Stimulated activated CD8-positive, alpha-beta memory T cell treated with anti-CD3 and anti-CD28 coated beads, Interleukin-4, amount 100 ng/mL, for 48 hours (primary cell): ENCODE data around the gene MPC2.

Source experiments
- DNase-seq: peaks from one replicate; pipeline ENCODE4 v3.0.0-alpha.2; 2020

Gene MPC2

GRCh38 chr1:167936930-167937708, at the start of gene MPC2:
Gene MPC2, minus strand, starts transcription at chr1:167937072. Its CDS starts 1,231 bp downstream, at chr1:167935841.
- DNase-seq: peak; percentile 76

DNA sequence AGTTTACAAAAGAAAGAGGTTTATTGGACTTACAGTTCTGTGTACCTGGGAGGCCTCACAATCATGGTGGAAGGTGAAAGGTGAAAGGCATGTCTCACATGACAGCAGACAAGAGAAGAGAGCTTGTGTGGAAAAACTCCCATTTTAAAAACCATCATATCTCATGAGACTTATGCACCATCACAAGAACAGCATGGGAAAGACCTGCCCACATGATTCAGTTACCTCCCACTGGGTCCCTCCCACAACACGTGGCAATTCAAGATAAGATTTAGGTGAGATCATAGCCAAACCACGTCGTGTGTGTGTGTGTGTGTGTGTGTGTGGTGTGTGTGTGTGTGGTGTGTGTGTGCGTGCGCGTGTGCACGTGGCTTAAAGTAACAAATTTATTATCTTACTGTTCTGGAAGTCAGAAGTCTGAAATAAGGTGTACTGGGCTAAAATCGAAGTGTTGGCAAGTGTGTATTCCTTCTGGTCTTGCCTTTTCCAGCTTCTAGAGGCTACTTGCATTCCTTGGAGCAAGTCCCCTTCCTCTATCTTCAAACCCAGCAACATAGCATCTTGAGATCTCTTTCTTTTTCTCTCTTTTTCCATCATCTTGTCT, 48.1 kb upstream of the MPC2 start:
- DNase-seq: peak; percentile 39

DNA sequence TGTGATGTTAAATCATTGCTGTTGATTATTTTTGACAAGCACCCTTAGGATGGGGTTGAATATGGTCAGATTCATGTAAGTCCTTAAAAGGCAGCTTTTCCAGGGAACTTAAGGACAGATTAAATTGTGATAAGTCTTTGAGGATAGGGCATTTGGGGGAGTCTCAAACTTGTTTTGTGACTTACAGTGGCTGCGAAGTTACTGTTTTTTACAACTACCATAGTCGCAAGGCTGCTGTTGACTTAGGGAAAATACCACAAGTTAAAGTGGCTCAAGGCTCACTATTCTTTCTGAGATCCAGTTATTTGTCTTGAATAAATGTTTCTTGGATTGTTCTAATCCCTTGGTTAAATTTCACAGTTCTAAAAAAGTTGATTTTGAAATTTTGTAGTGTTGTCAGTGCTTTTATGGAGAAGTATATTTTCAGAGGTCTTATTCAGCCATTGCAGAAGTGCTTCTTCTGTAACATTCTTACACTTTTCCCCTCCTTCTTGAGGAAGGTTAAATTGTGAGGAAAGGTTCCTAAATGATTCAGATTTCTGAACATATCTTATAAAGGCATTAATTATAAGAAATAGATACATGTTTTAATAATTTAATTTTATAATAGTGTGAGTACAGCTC, 47.0 kb upstream of the MPC2 start:
- no peak for DNase-seq

DNA sequence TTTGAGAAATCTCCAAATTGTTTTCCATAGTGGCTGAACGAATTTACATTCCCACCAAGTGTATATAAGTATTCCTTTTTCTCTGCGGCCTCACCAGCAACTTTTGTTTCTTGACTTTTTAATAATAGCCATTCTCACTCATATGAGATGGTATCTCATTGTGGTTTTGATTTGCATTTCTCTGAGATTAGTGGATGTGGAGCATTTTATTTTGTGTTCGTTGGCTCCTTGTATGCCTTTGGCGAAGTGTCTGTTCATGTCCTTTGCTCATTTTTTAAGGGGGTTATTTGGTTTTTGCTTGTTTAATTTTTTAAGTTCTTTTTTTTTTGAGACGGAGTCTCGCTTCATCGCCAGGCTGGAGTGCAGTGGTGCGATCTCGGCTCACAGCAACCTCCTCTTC, 45.1 kb upstream of the MPC2 start:
- DNase-seq: no peak

DNA sequence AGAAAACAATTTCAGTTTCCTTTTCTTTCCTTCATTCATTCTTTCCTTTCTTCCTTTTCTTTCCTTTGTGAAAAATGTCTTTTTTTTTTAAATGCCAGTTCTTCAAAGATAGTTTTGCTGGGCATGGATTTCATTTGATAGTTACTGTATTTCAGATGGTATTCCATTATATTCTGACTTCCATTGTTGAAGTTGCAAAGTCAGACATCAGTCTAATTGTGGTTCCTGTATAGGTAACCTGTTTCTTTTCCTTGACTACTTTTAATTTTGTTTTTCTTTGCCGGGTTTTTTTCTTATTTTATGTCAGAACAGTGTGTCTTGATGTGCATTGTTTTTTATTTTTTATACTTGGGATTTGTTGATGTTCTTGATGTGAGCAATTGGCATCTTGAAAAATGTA, 40.4 kb upstream of the MPC2 start:
- DNase-seq: no peak

- DNase-seq: no peak
Measured at GRCh38 chr1:167974698-167975097, 37.8 kb upstream of the MPC2 start.

DNA sequence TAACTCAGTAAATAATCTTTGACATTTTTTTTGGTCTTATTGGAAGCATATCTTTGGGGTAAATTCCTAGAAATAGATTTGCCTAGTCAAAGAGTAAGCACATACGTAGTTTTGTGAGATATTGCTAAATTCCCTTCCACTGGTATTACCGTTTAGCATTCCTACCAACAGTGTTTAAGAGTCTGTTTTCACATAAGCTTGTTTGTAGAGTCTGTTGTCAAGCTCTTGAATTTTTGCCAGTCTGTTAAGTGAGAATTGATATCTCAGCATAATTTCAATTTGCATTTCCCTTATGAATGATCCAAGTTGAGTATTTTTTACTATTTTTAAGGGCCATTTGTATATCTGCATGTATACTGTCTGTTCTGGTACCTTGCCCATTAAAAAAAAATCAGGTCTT, 37.0 kb upstream of the MPC2 start:
- DNase-seq: no peak

DNA sequence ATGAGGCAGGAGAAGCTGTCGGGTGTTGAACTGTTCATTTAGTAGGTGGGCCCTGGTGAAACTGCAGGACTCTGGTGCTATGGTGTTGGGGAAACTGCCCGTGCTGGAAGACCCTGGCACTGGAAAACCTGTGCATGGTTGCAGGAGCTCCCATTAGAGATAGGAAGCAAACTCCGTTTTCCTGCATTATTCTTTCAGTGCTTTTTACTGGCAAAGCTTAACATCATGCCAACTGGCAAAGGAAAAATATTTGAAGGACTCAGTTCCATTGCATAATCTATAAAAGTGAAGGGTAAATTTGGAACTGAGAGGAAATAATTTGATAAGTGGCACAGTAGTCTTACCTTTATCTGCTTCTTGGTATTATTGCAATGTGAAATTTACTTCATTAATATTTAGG, 31.7 kb upstream of the MPC2 start:
- no peak for DNase-seq

DNA sequence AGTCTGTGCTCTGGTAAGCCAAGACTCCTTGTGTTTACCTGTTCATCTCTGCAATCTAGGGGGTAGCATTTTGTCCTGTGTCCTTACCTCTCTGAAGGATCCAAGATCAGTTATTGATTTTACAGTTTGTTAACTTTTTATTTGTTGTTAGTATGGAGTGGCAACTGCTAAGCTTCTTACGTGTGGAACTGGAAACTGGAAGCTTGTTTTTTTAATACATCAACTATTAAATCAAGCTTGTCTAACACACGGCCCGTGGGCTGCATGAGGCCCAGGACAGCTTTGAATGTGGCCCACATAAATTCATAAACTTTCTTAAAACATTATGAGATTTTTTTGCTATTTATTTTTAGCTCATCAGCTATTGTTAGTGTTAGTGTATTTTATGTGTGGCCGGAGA, 29.2 kb upstream of the MPC2 start:
- DNase-seq: no peak

DNA sequence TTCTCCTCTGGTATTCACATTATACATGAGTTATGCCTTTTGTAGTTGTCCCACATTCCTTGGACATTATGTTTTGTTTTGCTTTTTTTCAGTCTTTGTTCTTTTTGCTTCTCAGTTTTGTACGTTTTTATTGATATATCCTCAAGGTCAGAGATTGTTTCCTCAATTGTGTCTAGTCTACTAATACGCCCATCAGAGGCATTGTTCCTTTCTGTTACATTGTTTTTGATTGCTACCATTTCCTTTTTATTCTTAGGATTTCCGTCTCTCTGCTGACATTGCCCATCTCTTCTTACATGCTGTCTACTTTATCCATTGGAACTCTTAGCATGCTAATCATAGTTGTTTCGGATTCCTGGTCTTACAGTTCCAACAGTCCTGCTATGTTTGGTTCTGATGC, 27.8 kb upstream of the MPC2 start:
- DNase-seq: no peak

DNA sequence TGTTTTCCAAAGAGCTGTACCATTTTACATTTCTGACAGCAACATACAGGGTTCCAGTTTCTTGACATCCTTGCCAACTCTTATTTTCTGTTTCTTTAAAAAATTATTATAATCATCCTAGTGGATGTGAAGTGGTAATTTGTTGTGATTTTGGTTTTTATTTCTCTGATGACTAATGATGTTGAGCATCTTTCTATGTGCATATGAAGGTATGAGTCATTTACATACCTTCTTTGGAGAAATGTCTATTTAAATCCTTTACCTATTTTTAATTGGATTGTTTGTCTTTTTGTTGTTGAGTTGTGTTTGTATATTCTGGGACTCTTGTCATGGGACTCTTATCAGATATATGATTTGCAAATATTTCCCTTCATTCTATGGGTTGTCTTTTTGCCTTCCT, 20.8 kb upstream of the MPC2 start:
- no peak for DNase-seq

DNA sequence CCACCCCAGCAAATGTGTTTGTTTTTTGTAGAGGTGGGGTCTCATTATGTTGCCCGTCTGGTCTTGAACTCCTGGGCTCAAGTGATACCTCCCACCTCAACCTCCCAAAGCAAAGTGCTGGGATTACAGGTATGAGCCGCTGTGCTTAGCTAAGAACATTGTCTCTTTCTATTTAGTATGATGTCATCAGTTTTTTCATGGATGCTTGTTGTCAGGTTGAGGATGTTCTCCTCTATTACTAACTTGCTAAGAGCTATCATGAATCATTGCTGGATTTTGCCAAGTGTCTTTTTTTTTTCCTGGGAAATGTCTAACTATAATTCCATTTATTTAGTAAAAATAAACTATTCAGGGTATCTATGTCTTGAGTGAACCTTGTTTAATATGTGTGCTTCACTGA, 19.0 kb upstream of the MPC2 start:
- no peak for DNase-seq

GRCh38 chr1:167950569-167950968, 13.7 kb upstream of the MPC2 start:
- DNase-seq: no peak

- DNase-seq: no peak
Measured at GRCh38 chr1:167949785-167950184, 12.9 kb upstream of the MPC2 start.

GRCh38 chr1:167947733-167948132, 10.9 kb upstream of the MPC2 start:
- DNase-seq: no peak

- DNase-seq: no peak
Measured at GRCh38 chr1:167943541-167943940, 6.7 kb upstream of the MPC2 start.

- DNase-seq: no peak
Measured at GRCh38 chr1:167940264-167940663, 3.4 kb upstream of the MPC2 start.

- DNase-seq: no peak
Measured at GRCh38 chr1:167938080-167938636, 1.3 kb upstream of the MPC2 start.

DNA sequence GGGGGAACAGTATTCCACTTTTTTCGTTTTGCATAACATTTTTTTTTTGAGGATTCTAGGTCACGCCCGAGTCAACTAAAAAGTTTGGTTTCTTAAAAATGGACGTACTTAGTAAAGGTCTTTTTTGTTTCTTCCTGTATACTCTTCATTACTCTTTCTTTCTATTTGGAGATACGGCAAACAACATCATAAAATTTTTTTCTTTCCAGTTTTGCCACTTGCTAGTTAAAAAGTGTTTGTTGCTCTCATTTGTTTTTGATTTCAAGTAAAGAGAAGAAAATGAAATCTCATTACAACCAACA, 788 bp upstream of the MPC2 start:
- no peak for DNase-seq

- DNase-seq: peak; percentile 94
Measured at GRCh38 chr1:167936068-167936929, 573 bp downstream of the MPC2 start, which contains the start of gene DCAF6. Gene DCAF6, plus strand, starts transcription at chr1:167936683. Its CDS starts 229 bp downstream, at chr1:167936912.

DNA sequence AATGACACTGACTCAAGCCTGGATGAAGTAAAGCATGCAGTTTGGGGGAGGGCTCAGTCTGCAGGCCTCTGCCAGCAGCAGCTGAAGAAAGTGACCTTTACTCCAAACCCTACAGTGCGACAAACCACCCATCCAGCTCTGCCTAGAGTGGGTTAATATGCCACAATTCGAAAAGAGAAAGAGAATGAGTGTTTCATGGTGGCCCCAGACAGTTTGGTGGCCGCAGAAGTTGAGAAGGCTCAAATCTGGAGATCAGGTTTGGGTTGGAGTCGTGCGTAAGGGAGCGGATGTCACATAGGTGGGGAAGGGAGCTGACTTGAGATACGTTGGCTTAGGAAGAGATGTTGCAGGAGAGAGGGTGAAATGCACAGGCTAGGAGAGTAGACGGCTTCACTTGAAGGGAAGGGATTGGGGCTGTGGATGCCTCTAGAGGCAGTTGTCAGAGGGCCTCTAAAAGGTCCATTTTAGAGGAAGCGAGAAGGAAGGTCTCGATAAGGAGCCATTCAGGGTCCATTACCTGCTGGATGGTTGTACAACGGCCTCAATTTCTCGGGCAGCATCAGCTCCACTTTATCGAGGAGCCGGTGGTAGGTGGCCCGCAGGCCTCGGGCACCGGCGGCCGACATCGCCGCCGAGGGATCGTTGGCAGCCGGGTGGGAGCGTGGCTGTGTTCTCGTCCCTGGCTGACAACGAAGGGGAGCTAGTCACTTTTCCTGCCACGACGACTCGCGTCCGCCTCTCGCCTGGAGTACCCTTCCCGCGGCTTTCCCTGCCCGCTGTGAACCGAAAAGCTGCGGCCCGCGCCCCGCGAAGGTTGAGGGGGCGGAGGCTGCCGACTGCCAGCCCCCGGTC, 1.4 kb downstream of the MPC2 start:
- peak; percentile 55 for DNase-seq
